ENCODE data around the gene SARDH. TPM values are rescaled to one million over a fixed set of nuclear protein-coding genes. Genes with fewer than 3 reads are reported as not detected.

SARDH gene
- polyA plus RNA-seq, 3 donors, result not detected

- H3K27ac Mint-ChIP-seq, result no peak overlapping the region
- intact Hi-C loops (cut with micrococcal nuclease), result no loop called here
- H3K9me3 Mint-ChIP-seq, result no peaks in the 10 kb centered on the region
- TF ChIP-seq CTCF (IDR thresholded peaks at IDR 0.05), result no peak
- no peaks in the 10 kb centered on the region for H3K36me3 Mint-ChIP-seq
- Histone ChIP-seq H4K20me1 (ENCODE audit: insufficient read depth, low read length) (no peaks in the 10 kb centered on the region), H3K79me2 (ENCODE audit: insufficient read depth, low read length) (no peaks in the 10 kb centered on the region), H3K9ac (ENCODE audit: insufficient read depth, low read length, poor library complexity, severe bottlenecking) (no peak overlapping the region), H3K27me3 (ENCODE audit: control insufficient read depth in 2 of 2, insufficient read depth in 2 of 2, low read length in 2 of 2) (peaks cover 0 to 30% of the 10 kb centered on the region in 2 donors), H3K9me3 (replicated peaks in 1 of 2; ENCODE audit: control insufficient read depth in 1 of 2, insufficient read depth in 1 of 2, low read length in 2 of 2) (no peaks in the 10 kb centered on the region), H2AFZ (ENCODE audit: insufficient read depth, low read depth, low read length, poor library complexity, severe bottlenecking) (no peak overlapping the region), H3K4me2 (replicated peaks; ENCODE audit: extremely low read depth, low read length, poor library complexity, severe bottlenecking) (no peak overlapping the region), H3K36me3 (replicated peaks in 1 of 2; ENCODE audit: control insufficient read depth in 1 of 2, insufficient read depth in 2 of 2, low read length in 2 of 2) (no peaks in the 10 kb centered on the region), H3K4me3 (replicated peaks in 1 of 3; ENCODE audit: low read depth in 2 of 3, low read length in 3 of 3) (no peak overlapping the region), H3K4me1 (ENCODE audit: control insufficient read depth in 1 of 2, insufficient read depth in 2 of 2, low read length in 2 of 2) (no peaks in the 10 kb centered on the region), H3K27ac (ENCODE audit: low read depth in 1 of 2, low read length in 2 of 2) (no peak overlapping the region)
- no peaks in the 10 kb centered on the region for H3K4me1 Mint-ChIP-seq
- DNase-seq, result no peak
- 73% methylated on average over 32 of the region's 36 CpGs for WGBS (ENCODE audit: insufficient coverage)
- peaks cover 51 to 56% (median 55%) of the 10 kb centered on the region in 3 donors for H3K27me3 Mint-ChIP-seq (ENCODE audit: low read depth in 3 of 3)
- H3K4me3 Mint-ChIP-seq, result no peak overlapping the region
Observed at GRCh38 chr9:133656211-133657119, 81.7 kb downstream of the SARDH start.

GRCh38 chr9:133655701-133656100, 82.5 kb downstream of the SARDH start:
- H3K27me3 Mint-ChIP-seq (ENCODE audit: low read depth in 3 of 3), result peaks cover 48 to 55% (median 52%) of the 10 kb centered on the region in 3 donors

More at GRCh38 chr9:133655701-133656100, 82.5 kb downstream of the SARDH start:
- Histone ChIP-seq H3K79me2 (ENCODE audit: insufficient read depth, low read length) (no peaks in the 10 kb centered on the region), H3K4me2 (replicated peaks; ENCODE audit: extremely low read depth, low read length, poor library complexity, severe bottlenecking) (no peak overlapping the region), H3K36me3 (replicated peaks in 1 of 2; ENCODE audit: control insufficient read depth in 1 of 2, insufficient read depth in 2 of 2, low read length in 2 of 2) (no peaks in the 10 kb centered on the region), H2AFZ (ENCODE audit: insufficient read depth, low read depth, low read length, poor library complexity, severe bottlenecking) (no peak overlapping the region), H3K4me3 (replicated peaks in 1 of 3; ENCODE audit: low read depth in 2 of 3, low read length in 3 of 3) (no peak overlapping the region), H3K27me3 (ENCODE audit: control insufficient read depth in 2 of 2, insufficient read depth in 2 of 2, low read length in 2 of 2) (peaks cover 0 to 30% of the 10 kb centered on the region in 2 donors), H3K9me3 (replicated peaks in 1 of 2; ENCODE audit: control insufficient read depth in 1 of 2, insufficient read depth in 1 of 2, low read length in 2 of 2) (no peaks in the 10 kb centered on the region), H3K27ac (ENCODE audit: low read depth in 1 of 2, low read length in 2 of 2) (no peak overlapping the region), H4K20me1 (ENCODE audit: insufficient read depth, low read length) (no peaks in the 10 kb centered on the region), H3K9ac (ENCODE audit: insufficient read depth, low read length, poor library complexity, severe bottlenecking) (no peak overlapping the region), H3K4me1 (ENCODE audit: control insufficient read depth in 1 of 2, insufficient read depth in 2 of 2, low read length in 2 of 2) (no peaks in the 10 kb centered on the region)
- no peak for DNase-seq
- TF ChIP-seq CTCF (IDR thresholded peaks at IDR 0.05), result no peak
- no peak overlapping the region for H3K27ac Mint-ChIP-seq
- H3K4me1 Mint-ChIP-seq, result no peaks in the 10 kb centered on the region
- WGBS (ENCODE audit: insufficient coverage), result 63% methylated on average over 14 of the region's 14 CpGs
- intact Hi-C loops (cut with micrococcal nuclease), result no loop called here
- no peak overlapping the region for H3K4me3 Mint-ChIP-seq
- H3K9me3 Mint-ChIP-seq, result no peaks in the 10 kb centered on the region
- H3K36me3 Mint-ChIP-seq, result no peaks in the 10 kb centered on the region
